WTC11 (cell line): ENCODE data around the gene SPEF1. TPM values are rescaled to one million over a fixed set of nuclear protein-coding genes. Genes with fewer than 3 reads are reported as not detected.

ENCODE experiments used
- ATAC-seq: fragments of 200-7000 bp; cut with Tn5 transposase; 2 replicates; pipeline ENCODE4 v1.10.0; 2021; ENCODE audit warnings: mild to moderate bottlenecking, moderate library complexity
- CTCF ChIA-PET: fragments of 300-600 bp; sonication (Branson Sonifier 250); formaldehyde crosslinking; loops from one replicate; lab custom pipeline; 2021; ENCODE audit warnings: antibody characterized with exemption; lab: Charles Lee
- POLR2A ChIA-PET: fragments of 350-600 bp; sonication (Branson Sonifier 250); formaldehyde crosslinking; loops from one replicate; lab custom pipeline; 2021; ENCODE audit warnings: antibody characterized with exemption; lab: Charles Lee
- DNase-seq: peaks from one replicate; pipeline ENCODE4 v3.0.0; 2021; ENCODE audit warnings: low spot score
- H3K27ac Mint-ChIP-seq: 2 replicates; pipeline ENCODE4 v1.8.0; 2021; ENCODE audit warnings: mixed read lengths
- H3K27me3 Mint-ChIP-seq: 2 replicates; pipeline ENCODE4 v1.8.0; 2021; ENCODE audit warnings: low read depth, mild to moderate bottlenecking, moderate library complexity, mixed read lengths
- H3K36me3 Mint-ChIP-seq: 2 replicates; pipeline ENCODE4 v1.8.0; 2021; ENCODE audit warnings: mixed read lengths
- H3K4me1 Mint-ChIP-seq: 2 replicates; pipeline ENCODE4 v1.8.0; 2022; ENCODE audit warnings: mixed read lengths
- H3K4me3 Mint-ChIP-seq: 2 replicates; pipeline ENCODE4 v1.8.0; 2021; ENCODE audit warnings: mild to moderate bottlenecking, moderate library complexity, mixed read lengths
- H3K9me3 Mint-ChIP-seq: 2 replicates; pipeline ENCODE4 v1.8.0; 2021; ENCODE audit warnings: mixed read lengths
- CREB1 ChIP-seq: sonication (generic); formaldehyde crosslinking; IDR thresholded peaks from 2 replicates; pipeline ENCODE4 v1.8.0; 2023; ENCODE audit warnings: mild to moderate bottlenecking, missing genetic modification reagents
- ESRRA ChIP-seq: sonication (generic); formaldehyde crosslinking; IDR thresholded peaks from 2 replicates; pipeline ENCODE4 v1.8.1; 2022; ENCODE audit warnings: mild to moderate bottlenecking, missing genetic modification reagents, borderline replicate concordance
- FOXK1 ChIP-seq: sonication (generic); formaldehyde crosslinking; IDR thresholded peaks from 2 replicates; pipeline ENCODE4 v1.8.0; 2022; ENCODE audit warnings: mild to moderate bottlenecking, moderate library complexity, missing genetic modification reagents
- GRHL2 ChIP-seq: fragments of 250-450 bp; sonication (Bioruptor Pico); IDR thresholded peaks from 2 replicates; pipeline ENCODE4 v1.8.0; 2022; ENCODE audit warnings: mild to moderate bottlenecking, moderate library complexity; ENCODE audit not compliant: insufficient replicate concordance, severe bottlenecking
- JAZF1 ChIP-seq: fragments of 250-450 bp; sonication (Bioruptor Pico); IDR thresholded peaks from 2 replicates; pipeline ENCODE4 v1.9.0; 2021; ENCODE audit warnings: moderate library complexity, mild to moderate bottlenecking, inconsistent platforms
- MXD4 ChIP-seq: fragments of 250-450 bp; sonication (Bioruptor Pico); IDR thresholded peaks from 2 replicates; pipeline ENCODE4 v1.8.0; 2021; ENCODE audit warnings: mild to moderate bottlenecking, moderate library complexity, borderline replicate concordance
- NR2C2 ChIP-seq: sonication (generic); formaldehyde crosslinking; IDR thresholded peaks from 2 replicates; pipeline ENCODE4 v1.8.0; 2022; ENCODE audit warnings: mild to moderate bottlenecking, missing genetic modification reagents
- TEAD1 ChIP-seq: sonication (generic); formaldehyde crosslinking; IDR thresholded peaks from 2 replicates; pipeline ENCODE4 v1.8.0; 2022; ENCODE audit warnings: mild to moderate bottlenecking, missing genetic modification reagents
- TEAD4 ChIP-seq: sonication (generic); formaldehyde crosslinking; IDR thresholded peaks from 2 replicates; pipeline ENCODE4 v1.8.0; 2022; ENCODE audit warnings: mild to moderate bottlenecking, missing genetic modification reagents
- ZNF138 ChIP-seq: sonication (generic); formaldehyde crosslinking; conservative IDR thresholded peaks from 2 replicates; pipeline ENCODE4 v1.8.1; 2022; ENCODE audit warnings: mild to moderate bottlenecking, moderate library complexity, missing genetic modification reagents
- ZNF423 ChIP-seq: fragments of 250-450 bp; sonication (Bioruptor Pico); IDR thresholded peaks from 2 replicates; pipeline ENCODE4 v2.1.2; 2022; ENCODE audit warnings: mild to moderate bottlenecking, moderate library complexity
- total RNA-seq: library from RNA; stranded (reverse); gene quantifications from 3 replicates; pipeline ENCODE4 v1.2.3, GENCODE V29; 2021
- TF ChIP-seq, protein P1 (sequence below): sonication (generic); formaldehyde crosslinking; IDR thresholded peaks from 2 replicates; pipeline ENCODE4 v1.8.1; 2022; ENCODE audit warnings: low read depth, missing genetic modification reagents, borderline replicate concordance
- TF ChIP-seq, protein P2 (sequence below): sonication (generic); formaldehyde crosslinking; IDR thresholded peaks from 2 replicates; pipeline ENCODE4 v1.8.1; 2022; ENCODE audit warnings: missing genetic modification reagents, borderline replicate concordance
- TF ChIP-seq, protein P3 (sequence below): sonication (generic); formaldehyde crosslinking; IDR thresholded peaks from 2 replicates; pipeline ENCODE4 v1.8.0; 2023; ENCODE audit warnings: mild to moderate bottlenecking, missing genetic modification reagents
- TF ChIP-seq, protein P4 (sequence below): fragments of 250-450 bp; sonication (Bioruptor Pico); IDR thresholded peaks from 2 replicates; pipeline ENCODE4 v1.9.0; 2021; ENCODE audit warnings: mild to moderate bottlenecking
- TF ChIP-seq, protein P5 (sequence below): sonication (generic); formaldehyde crosslinking; IDR thresholded peaks from 2 replicates; pipeline ENCODE4 v1.8.1; 2023; ENCODE audit warnings: mild to moderate bottlenecking, missing genetic modification reagents, moderate library complexity

The SPEF1 gene
- total RNA-seq, 1 experiment from 2014 or later: 0.72 TPM

DNA sequence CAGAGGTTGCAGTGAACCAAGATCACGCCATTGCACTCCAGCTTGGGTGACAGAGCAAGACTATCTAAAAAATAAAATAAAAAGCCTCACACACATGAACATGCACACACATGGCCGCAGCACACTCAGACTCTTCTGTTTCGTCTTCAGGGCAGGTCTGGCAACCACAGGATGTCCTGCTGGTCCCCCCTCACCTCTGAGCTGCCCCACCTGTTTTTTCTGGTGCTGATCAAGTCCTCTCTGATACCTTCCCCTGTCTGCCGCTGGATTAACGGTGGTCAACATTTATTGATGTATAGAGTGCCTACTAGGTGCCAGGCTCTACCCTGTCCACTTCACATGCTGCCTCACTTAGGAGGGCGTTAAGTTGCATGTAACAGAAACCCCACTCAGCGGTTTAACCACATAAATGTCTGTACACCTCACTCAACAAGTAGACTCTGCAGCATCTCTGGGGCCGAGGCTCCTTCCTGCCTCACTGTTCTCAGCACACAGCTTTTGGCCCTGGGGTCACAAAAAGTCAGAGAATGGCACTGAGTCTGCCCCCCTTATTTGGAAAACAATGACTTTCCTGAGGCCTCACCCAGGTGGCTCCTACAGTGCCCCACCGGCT, 34.6 kb upstream of the SPEF1 start:
- no peak for ATAC-seq
- POLR2A ChIA-PET: no interaction called here

DNA sequence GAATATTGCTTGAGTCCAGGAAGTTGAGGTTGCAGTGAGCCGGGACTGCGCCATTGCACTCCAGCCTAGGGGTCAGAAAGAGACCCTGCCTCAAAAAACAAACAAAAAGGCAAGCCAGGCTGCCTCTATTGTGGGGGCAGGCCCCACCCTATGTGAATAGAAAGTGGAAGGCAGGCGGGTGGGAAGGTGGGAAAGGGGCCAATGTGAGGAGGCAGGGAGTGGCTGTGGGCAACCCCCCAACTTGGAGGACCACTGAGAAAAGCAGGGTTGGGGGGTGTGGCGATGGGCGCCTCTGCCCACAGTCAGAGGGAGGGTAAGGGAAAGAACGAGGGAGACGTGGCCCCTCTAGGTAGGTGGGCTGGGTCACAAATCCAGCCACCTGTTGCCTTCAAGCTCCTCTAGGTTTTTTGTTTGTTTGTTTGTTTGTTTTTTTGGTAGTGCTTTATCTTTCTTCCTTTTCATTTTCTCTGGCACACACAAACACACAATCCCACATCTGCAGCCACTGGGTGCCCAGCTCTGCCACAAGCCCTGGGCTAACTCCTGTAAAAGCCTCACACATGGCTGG, 33.8 kb upstream of the SPEF1 start:
- H3K4me3 Mint-ChIP-seq: no peak overlapping the region
- H3K4me1 Mint-ChIP-seq: peaks cover 22% of the 10 kb centered on the region
- no peaks in the 10 kb centered on the region for H3K9me3 Mint-ChIP-seq
- no peaks in the 10 kb centered on the region for H3K27me3 Mint-ChIP-seq
- ATAC-seq (no peak), DNase-seq (no peak)
- POLR2A ChIA-PET: no interaction called here
- TF ChIP-seq NR2C2 (CRISPR knock-in tag) (no peak), JAZF1 (CRISPR knock-in tag) (no peak), GRHL2 (CRISPR knock-in tag) (no peak), TEAD4 (CRISPR knock-in tag) (no peak), ZNF423 (CRISPR knock-in tag) (no peak), MXD4 (CRISPR knock-in tag) (no peak), CREB1 (CRISPR knock-in tag) (no peak)
- TF ChIP-seq, protein P1, sequence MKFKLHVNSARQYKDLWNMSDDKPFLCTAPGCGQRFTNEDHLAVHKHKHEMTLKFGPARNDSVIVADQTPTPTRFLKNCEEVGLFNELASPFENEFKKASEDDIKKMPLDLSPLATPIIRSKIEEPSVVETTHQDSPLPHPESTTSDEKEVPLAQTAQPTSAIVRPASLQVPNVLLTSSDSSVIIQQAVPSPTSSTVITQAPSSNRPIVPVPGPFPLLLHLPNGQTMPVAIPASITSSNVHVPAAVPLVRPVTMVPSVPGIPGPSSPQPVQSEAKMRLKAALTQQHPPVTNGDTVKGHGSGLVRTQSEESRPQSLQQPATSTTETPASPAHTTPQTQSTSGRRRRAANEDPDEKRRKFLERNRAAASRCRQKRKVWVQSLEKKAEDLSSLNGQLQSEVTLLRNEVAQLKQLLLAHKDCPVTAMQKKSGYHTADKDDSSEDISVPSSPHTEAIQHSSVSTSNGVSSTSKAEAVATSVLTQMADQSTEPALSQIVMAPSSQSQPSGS (CRISPR knock-in tag): no peak
- TF ChIP-seq, protein P2, sequence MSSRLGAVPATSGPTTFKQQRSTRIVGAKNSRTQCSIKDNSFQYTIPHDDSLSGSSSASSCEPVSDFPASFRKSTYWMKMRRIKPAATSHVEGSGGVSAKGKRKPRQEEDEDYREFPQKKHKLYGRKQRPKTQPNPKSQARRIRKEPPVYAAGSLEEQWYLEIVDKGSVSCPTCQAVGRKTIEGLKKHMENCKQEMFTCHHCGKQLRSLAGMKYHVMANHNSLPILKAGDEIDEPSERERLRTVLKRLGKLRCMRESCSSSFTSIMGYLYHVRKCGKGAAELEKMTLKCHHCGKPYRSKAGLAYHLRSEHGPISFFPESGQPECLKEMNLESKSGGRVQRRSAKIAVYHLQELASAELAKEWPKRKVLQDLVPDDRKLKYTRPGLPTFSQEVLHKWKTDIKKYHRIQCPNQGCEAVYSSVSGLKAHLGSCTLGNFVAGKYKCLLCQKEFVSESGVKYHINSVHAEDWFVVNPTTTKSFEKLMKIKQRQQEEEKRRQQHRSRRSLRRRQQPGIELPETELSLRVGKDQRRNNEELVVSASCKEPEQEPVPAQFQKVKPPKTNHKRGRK (CRISPR knock-in tag): no peak
- TF ChIP-seq, protein P3, sequence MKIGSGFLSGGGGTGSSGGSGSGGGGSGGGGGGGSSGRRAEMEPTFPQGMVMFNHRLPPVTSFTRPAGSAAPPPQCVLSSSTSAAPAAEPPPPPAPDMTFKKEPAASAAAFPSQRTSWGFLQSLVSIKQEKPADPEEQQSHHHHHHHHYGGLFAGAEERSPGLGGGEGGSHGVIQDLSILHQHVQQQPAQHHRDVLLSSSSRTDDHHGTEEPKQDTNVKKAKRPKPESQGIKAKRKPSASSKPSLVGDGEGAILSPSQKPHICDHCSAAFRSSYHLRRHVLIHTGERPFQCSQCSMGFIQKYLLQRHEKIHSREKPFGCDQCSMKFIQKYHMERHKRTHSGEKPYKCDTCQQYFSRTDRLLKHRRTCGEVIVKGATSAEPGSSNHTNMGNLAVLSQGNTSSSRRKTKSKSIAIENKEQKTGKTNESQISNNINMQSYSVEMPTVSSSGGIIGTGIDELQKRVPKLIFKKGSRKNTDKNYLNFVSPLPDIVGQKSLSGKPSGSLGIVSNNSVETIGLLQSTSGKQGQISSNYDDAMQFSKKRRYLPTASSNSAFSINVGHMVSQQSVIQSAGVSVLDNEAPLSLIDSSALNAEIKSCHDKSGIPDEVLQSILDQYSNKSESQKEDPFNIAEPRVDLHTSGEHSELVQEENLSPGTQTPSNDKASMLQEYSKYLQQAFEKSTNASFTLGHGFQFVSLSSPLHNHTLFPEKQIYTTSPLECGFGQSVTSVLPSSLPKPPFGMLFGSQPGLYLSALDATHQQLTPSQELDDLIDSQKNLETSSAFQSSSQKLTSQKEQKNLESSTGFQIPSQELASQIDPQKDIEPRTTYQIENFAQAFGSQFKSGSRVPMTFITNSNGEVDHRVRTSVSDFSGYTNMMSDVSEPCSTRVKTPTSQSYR (CRISPR knock-in tag): no peak
- H3K27ac Mint-ChIP-seq: no peak overlapping the region
- H3K36me3 Mint-ChIP-seq: no peaks in the 10 kb centered on the region
- CTCF ChIA-PET: interaction anchor here (1.8 to 6.6 kb wide), 2 partner anchors 27 to 40 kb away, joined by 6 to 92 read pairs; partner anchors contain the start of gene CENPB

More for the DNA sequence above, 34.6 kb upstream of the SPEF1 start:
- Mint-ChIP-seq H3K27me3 (no peaks in the 10 kb centered on the region), H3K4me1 (peaks cover 23% of the 10 kb centered on the region), H3K4me3 (no peak overlapping the region), H3K9me3 (no peaks in the 10 kb centered on the region), H3K36me3 (no peaks in the 10 kb centered on the region), H3K27ac (no peak overlapping the region)
- CTCF ChIA-PET: interaction anchor here (1.8 to 6.6 kb wide), 2 partner anchors 28 to 39 kb away, joined by 6 to 92 read pairs; partner anchors contain the start of gene CENPB
- no peak for TF ChIP-seq ZNF138 (CRISPR knock-in tag)
- DNase-seq: no peak

DNA sequence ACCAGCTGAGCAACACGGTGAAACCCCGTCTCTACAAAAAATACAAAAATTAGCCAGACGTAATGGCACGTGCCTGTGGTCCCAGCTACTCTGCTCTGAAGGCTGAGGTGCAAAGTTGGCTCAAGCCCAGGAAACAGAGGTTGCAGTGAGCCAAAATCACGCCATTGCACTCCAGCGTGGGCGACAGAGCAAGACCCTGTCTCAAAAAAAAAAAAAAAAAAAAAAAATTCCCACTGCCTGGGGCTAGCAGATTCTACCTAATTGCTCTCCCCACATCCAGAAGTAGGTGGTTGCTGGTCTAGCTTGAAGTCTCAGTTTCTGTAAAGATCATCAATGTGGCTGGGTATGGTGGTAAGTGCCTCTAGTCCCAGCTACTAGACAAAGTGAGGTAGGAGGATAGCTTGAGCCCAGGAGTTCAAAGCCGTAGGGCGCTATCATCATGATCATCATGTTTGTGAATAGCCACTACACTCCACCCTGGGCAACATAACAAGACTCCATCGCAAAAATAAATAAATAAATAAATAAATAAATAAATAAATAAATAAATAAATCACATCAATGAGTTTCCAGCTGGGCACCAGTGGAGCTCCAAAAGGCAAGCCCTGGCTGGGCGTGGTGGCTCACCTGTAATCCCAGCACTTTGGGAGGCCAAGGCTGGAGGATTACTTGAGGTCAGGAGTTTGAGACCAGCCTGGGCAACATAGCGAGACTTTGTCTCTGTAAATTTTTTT, 32.8 kb upstream of the SPEF1 start:
- no peak overlapping the region for H3K4me3 Mint-ChIP-seq
- POLR2A ChIA-PET: interaction anchor here (0.6 to 1.1 kb wide), 2 partner anchors 14 to 16 kb away, joined by 3 to 6 read pairs; no protein-coding TSS in a partner anchor
- no peak for DNase-seq
- ATAC-seq: no peak
- peaks cover 15% of the 10 kb centered on the region for H3K4me1 Mint-ChIP-seq
- H3K9me3 Mint-ChIP-seq: no peaks in the 10 kb centered on the region
- no peaks in the 10 kb centered on the region for H3K27me3 Mint-ChIP-seq
- TF ChIP-seq MXD4 (CRISPR knock-in tag) (no peak), TEAD1 (CRISPR knock-in tag) (no peak), NR2C2 (CRISPR knock-in tag) (no peak), ESRRA (CRISPR knock-in tag) (no peak), FOXK1 (CRISPR knock-in tag) (no peak)
- TF ChIP-seq, protein P4, sequence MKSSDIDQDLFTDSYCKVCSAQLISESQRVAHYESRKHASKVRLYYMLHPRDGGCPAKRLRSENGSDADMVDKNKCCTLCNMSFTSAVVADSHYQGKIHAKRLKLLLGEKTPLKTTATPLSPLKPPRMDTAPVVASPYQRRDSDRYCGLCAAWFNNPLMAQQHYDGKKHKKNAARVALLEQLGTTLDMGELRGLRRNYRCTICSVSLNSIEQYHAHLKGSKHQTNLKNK (CRISPR knock-in tag): no peak
- TF ChIP-seq, protein P5, sequence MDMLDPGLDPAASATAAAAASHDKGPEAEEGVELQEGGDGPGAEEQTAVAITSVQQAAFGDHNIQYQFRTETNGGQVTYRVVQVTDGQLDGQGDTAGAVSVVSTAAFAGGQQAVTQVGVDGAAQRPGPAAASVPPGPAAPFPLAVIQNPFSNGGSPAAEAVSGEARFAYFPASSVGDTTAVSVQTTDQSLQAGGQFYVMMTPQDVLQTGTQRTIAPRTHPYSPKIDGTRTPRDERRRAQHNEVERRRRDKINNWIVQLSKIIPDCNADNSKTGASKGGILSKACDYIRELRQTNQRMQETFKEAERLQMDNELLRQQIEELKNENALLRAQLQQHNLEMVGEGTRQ (CRISPR knock-in tag): no peak
- H3K27ac Mint-ChIP-seq: no peak overlapping the region
- no peaks in the 10 kb centered on the region for H3K36me3 Mint-ChIP-seq
- CTCF ChIA-PET: interaction anchor here (1.2 to 1.8 kb wide), 3 partner anchors 28 to 64 kb away, joined by 4 to 9 read pairs (median 7); partner anchors contain the start of gene CENPB
